Measurements from ENCODE around the gene ELP1.
A peak's percentile ranks its signal among the peaks of the same experiment; 100 is the strongest.
"Not testable (repeated sequence)": the region's sequence is repeated elsewhere in the genome, so short reads cannot be mapped to it uniquely, and the experiment has no call there.

Gene ELP1

DNA sequence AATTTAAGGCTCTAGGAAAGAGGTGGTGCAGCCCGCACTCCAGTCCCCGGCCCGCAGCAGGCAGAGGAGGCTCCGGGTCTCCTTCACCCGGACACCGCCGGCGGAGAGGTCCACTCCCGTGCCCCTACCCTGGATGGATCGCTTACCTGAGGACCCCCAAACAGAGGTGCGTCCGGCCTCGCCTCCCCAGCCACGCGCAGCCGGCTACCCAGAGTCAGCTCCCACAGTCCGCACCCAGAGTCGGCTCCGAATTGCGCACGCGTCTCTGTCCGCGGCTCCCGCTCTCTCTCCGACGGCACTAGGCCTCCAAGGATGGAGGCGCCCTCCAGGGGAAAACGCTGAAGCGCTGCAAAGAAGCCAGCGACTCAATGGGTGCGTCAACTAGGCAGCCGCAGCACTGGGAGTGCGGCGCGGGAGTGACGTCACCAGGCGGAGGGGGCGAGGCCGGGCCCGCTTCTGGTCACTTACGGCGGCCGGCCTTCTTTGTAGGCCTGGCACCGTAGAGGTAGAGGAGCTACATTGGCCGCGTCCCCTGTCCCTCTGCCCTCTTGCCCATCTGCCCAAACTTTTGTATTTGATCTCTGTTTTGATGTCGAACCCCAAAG lies at the start of gene ELP1:
TSS of gene ELP1 (minus strand) at position 407 of the 605 bp plus-strand sequence. CDS start 2,978 bp downstream, outside the sequence.
- DNase-seq (ENCODE audit: low read depth) = peak; percentile 90

GRCh38 chr9:108980893-108981292 lies 47.0 kb upstream of the ELP1 start:
- DNase-seq (ENCODE audit: low read depth) = no peak

DNA sequence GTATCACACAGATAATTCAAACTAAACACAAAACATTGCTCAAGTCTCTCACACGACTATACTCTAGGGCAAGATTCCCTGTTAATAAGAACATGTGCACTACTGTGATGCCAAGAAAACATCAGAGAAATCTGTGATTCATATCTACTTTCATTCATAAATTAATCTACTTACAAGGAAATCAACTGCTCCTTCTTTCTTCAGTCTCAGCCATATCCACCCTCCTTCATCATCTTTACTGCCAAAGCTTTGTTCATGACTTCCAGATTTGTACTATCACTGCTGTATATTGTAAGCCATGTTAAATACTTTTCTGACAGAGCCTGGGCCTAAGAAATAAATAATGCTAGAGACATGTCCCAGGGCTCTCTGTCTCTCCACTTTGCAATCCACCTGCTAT lies 44.3 kb upstream of the ELP1 start:
- no peak for DNase-seq (ENCODE audit: low read depth)

- DNase-seq (ENCODE audit: low read depth) = no peak
Observed at GRCh38 chr9:108973895-108974294, 40.0 kb upstream of the ELP1 start.

- DNase-seq (ENCODE audit: low read depth) = no peak
Observed at GRCh38 chr9:108972626-108973209, 38.8 kb upstream of the ELP1 start.

DNA sequence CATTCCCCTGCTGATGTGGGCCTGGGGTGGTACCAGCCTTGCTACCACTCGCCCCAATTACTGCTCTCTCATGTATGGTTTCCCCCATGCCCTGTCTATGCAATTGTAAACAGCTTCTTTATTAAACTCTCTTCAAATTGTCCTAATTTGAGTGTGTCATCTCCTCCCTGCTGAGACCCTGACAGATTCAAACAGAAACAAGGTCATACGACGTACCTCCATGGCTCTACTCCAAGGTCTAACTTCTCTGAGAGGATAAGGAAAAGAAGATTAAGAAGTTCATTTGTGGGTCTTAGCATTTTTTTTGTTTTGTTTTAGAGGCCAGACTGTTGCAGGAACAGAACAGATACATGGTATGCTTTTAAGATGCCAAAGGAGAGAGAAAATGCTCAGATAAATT lies 38.3 kb upstream of the ELP1 start:
- no peak for DNase-seq (ENCODE audit: low read depth)

DNA sequence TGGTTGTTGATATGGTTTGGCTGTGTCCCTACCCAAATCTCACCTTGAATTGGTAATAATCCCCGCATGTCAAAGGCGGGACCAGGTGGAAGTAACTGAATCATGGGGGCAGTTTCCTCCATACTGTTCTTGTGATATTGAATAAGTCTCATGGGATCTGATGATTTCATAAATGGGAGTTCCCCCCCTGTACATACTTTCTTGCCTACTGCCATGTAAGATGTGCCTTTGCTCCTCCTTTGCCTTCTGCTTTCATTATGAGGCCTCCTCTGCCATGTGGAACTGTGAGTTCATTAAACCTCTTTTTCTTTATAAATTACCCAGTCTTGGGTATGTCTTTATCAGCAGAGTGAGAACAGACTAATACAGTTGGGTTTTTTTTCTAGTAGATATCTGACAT lies 37.5 kb upstream of the ELP1 start:
- not testable (repeated sequence) for DNase-seq (ENCODE audit: low read depth)

DNA sequence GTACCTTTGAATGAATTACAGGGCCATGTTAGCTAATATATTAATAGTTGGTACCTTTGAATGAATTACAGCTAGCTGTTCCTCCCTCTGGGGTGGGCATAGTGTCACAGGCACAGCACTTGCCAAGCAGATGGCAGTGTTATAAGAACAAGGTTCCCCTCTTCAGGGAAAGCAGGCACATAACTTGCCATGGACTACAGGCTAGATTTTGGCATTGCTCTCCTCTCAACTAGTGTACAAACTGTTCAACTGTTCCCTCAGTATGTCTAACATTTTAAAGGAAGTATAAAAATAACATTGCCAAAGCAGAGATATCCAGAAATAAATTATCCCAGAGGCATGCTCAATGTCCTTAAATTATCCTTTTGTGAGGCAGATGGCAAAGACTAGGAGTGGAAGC lies 34.0 kb upstream of the ELP1 start:
- no peak for DNase-seq (ENCODE audit: low read depth)

- no peak for DNase-seq (ENCODE audit: low read depth)
Observed at GRCh38 chr9:108963459-108964143, 29.7 kb upstream of the ELP1 start.

DNA sequence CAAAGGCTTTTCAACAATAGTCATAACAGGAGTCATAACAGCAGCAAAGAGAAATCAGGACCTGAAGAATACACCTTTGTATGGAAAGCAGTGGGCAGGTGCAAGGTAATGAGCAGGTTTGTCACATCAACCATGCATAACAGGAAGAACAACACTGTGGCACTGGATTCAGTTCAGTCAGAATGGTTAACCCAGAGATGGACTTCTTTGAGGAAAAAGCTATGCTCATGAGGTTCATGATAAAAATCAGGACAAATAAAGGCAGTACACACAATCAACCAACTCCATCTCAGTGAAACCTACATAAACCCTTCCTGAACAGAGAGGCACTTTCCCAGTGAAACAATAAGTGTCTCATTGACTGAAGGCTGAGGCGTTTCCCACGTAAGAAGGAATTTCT lies 27.2 kb upstream of the ELP1 start:
- no peak for DNase-seq (ENCODE audit: low read depth)

DNA sequence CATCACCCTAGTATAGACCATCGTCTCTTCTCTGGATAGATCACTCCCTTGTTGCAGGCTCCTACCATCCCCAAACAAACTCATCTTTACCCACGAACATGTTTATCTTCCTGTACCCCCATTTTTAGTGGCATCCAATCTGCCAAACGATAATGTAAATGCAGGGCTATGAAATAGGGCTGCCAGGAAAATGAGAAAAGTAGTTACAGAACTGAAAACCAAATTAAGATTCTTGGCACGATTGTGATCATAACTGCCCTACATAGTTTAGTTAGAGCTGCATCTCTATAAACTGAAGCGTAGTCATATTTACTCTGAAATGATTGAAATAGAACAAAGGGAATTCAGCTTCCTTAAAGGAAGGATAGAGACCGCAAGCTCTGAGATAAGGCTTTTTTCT lies 26.4 kb upstream of the ELP1 start:
- DNase-seq (ENCODE audit: low read depth) = no peak

GRCh38 chr9:108956631-108957026 lies 22.7 kb upstream of the ELP1 start:
- DNase-seq (ENCODE audit: low read depth) = no peak

- no peak for DNase-seq (ENCODE audit: low read depth)
Observed at GRCh38 chr9:108956022-108956630, 22.2 kb upstream of the ELP1 start.

- DNase-seq (ENCODE audit: low read depth) = no peak
Observed at GRCh38 chr9:108953983-108954574, 20.2 kb upstream of the ELP1 start.

DNA sequence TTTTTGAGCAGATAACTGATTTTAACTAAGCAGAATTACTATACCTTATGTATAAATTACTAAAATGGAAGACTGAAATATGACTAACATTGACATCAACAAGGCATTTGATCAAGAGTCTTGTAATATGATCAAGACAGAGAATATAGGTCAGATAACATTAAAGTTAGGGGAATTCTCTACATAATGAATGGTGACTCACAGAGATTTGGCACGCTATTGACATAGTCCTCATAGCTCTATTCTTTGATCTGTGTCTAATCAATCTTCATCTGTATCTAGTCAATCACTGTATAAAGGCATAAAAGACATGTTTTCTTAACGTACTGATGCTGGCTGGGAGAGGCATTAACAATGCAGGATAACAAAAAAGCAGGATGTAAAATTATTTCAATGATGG lies 17.7 kb upstream of the ELP1 start:
- DNase-seq (ENCODE audit: low read depth) = no peak

- no peak for DNase-seq (ENCODE audit: low read depth)
Observed at GRCh38 chr9:108950168-108950567, 16.2 kb upstream of the ELP1 start.

DNA sequence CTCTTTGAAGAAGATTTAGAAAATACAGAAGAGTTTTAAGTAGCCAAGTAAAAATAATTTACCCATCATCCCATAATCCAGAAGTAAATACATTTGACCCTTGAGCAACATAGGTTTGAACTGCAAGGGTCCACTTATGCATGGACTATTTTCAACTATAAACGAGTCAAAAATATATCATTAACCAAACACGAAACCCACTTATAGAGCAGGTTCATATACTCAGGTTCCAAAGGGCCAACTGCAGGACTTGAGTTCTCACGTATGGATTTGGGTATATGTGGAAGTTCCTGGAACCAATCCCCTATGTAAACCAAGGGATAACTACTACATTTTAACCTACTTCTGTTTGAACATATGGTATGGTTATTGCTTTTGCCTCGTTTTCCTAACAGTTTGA lies 6.1 kb upstream of the ELP1 start:
- DNase-seq (ENCODE audit: low read depth) = no peak

DNA sequence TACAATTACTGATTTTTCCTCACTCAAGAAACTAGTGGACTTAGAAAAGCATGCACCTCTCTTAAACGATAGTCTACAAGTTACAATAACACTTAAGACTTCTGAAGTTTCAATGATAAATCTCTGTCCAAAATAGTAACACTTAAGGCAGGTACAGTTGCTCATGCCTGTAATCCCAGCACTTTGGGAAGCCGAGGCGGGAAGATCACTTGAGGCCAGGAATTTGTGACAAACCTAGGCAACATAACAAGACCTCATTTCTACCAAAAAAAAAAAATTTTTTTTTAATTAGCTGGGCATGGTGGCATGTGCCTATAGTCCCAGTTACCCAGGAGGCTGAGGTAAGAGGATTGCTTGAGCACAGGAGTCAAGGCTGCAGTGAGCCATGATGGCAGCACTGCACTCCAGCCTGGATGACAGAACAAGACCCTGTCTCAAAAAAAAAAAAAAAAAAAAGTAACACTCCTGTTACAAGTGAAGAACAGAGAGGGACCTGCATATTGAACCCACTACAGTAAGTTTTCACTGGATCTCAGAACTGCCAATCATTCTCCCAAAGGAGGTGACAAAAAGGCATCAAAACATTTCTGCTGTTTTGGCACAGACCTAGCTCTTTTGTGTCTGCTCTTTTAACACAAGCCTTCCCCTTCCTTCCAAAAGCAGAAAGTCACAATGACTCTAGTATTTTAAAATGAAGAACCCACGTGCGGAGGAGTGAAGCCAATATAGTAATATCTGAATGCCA lies 3.8 kb upstream of the ELP1 start:
- DNase-seq (ENCODE audit: low read depth) = no peak

- DNase-seq (ENCODE audit: low read depth) = peak; percentile 69
Observed at GRCh38 chr9:108934323-108934893, 484 bp upstream of the ELP1 start, which contains the start of gene ABITRAM. TSS of gene ABITRAM (plus strand) at chr9:108934400. CDS start at chr9:108934487, 87 bp downstream.

- no peak for DNase-seq (ENCODE audit: low read depth)
Observed at GRCh38 chr9:108933231-108933717, 650 bp downstream of the ELP1 start.

DNA sequence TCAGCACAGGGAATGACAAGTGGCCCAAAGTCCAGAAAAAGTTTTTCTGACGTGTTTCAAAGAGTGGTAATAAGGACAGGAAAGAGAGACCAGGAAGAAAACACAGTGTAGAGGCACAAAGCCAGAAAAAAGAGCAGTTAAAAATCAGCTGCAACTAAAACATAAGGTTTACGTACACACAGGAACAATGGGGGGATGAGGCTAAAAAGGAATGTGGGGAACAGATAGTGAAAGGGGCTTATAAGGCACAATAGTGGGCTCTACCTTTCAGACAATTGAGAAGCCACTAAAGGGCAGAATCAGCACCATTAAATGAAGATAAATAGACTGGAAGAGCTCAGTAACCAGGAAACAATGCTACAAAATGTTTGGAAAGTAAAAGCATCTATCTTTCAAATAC lies 5.5 kb downstream of the ELP1 start:
- no peak for DNase-seq (ENCODE audit: low read depth)
